ENCODE data around the gene AIFM2. TPM values are rescaled to one million over a fixed set of nuclear protein-coding genes. Genes with fewer than 3 reads are reported as not detected.
"Not testable (repeated sequence)": the region's sequence is repeated elsewhere in the genome, so short reads cannot be mapped to it uniquely, and the experiment has no call there.

AIFM2 gene
- total RNA-seq, 1 donor from 2014 or later = 14.7 TPM

GRCh38 chr10:70162892-70163201, 30.2 kb upstream of the AIFM2 start:
- Histone ChIP-seq H3K4me3 (ENCODE audit: low read depth, low read length) (no peak overlapping the region), H3K36me3 (ENCODE audit: control insufficient read depth, insufficient read depth, low read length) (peaks cover 9% of the 10 kb centered on the region), H3K27me3 (ENCODE audit: control insufficient read depth, insufficient read depth, low read length) (no peaks in the 10 kb centered on the region)
- no peak for DNase-seq (ENCODE audit: low read depth)
- no peak for TF ChIP-seq CTCF (IDR thresholded peaks at IDR 0.05; ENCODE audit: insufficient read depth, low read length, severe bottlenecking)
- FAIRE-seq = no peak

DNA sequence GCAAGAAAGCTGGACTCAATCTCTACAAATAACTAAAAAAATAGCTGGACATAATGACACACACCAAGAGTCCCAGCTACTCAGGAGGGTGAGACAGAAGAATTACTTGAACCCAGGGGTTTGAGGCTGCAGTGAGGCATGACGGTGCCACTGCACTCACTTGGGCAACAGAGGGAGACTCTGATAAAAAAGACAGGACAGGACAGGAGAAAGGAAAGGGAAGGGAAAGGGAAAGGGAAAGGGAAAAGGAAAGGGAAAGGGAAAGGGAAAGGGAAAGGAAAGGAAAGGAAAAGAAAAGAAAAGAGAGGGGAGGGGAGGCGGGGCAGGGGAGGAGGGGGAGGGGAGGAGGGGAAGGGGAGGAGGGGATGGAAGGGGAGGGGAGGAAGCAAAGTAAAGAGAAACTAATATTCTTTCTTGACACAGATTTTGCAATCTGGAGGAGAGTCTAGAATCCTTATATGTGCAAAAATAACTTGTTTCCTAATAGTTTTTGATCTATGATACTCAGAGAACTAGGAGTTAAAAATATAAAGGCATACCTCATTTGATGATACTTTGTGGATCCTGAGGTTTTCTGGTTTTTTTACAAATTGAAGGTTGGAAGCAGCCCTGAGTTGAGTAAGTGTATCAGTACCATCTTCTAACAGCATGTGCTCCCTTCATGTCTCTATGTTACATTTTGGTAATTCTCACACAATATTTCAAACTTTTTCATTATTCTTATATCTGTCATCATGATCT, 29.7 kb upstream of the AIFM2 start:
- FAIRE-seq (no peak), DNase-seq (ENCODE audit: low read depth) (no peak)
- H3K4me3 ChIP-seq (ENCODE audit: low read depth, low read length) = no peak overlapping the region
- H3K36me3 ChIP-seq (ENCODE audit: control insufficient read depth, insufficient read depth, low read length) = peaks cover 9% of the 10 kb centered on the region
- no peaks in the 10 kb centered on the region for H3K27me3 ChIP-seq (ENCODE audit: control insufficient read depth, insufficient read depth, low read length)
- no peak for TF ChIP-seq CTCF (IDR thresholded peaks at IDR 0.05; ENCODE audit: insufficient read depth, low read length, severe bottlenecking)

DNA sequence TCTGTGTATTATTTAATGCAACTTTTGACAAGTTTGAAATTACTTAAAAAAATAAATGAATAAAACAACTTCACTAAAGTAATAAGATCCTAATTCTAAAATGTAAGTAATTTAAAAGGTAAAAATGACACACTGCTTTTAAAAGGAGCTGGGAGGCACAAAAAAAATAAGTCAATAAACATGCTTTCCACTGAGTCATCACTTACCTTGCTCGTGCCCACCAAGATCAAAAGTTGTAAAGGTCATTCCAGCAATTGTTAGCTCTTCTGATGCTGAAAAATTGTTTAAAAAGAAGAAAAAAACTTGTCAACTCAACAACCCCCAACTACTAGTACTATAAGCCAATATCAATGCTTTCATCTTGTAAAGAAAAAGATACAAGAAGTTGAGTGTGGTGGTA, 28.2 kb upstream of the AIFM2 start:
- no peak for FAIRE-seq

GRCh38 chr10:70159366-70159765, 26.7 kb upstream of the AIFM2 start:
- peaks cover 15% of the 10 kb centered on the region for H3K36me3 ChIP-seq (ENCODE audit: control insufficient read depth, insufficient read depth, low read length)

More for the DNA sequence above, 28.2 kb upstream of the AIFM2 start:
- no peak for TF ChIP-seq CTCF (IDR thresholded peaks at IDR 0.05; ENCODE audit: insufficient read depth, low read length, severe bottlenecking)
- H3K36me3 ChIP-seq (ENCODE audit: control insufficient read depth, insufficient read depth, low read length) = peaks cover 16% of the 10 kb centered on the region
- H3K4me3 ChIP-seq (ENCODE audit: low read depth, low read length) = no peak overlapping the region
- no peaks in the 10 kb centered on the region for H3K27me3 ChIP-seq (ENCODE audit: control insufficient read depth, insufficient read depth, low read length)
- DNase-seq (ENCODE audit: low read depth) = no peak

DNA sequence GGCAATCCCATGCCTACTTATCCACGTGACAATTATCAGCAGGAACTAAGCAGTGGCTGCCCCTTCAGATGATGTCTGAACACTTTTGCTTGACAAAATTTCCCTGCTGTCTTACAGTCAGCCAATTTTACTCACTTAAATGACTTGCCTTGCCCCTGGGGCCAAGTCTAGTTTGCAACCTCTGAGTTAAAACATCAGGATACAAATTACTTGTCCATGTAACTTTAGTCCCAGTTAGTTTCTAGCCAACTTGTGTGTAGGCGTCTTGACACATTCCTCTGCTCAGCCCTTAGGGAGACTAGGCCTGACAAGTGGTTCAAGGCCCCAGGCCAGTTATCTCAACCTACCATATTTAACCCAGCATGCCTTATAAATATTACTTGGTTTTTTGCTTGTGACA, 25.5 kb upstream of the AIFM2 start:
- Histone ChIP-seq H3K36me3 (ENCODE audit: control insufficient read depth, insufficient read depth, low read length) (peaks cover 20% of the 10 kb centered on the region), H3K27me3 (ENCODE audit: control insufficient read depth, insufficient read depth, low read length) (no peaks in the 10 kb centered on the region), H3K4me3 (ENCODE audit: low read depth, low read length) (no peak overlapping the region)
- no peak for DNase-seq (ENCODE audit: low read depth)
- FAIRE-seq = no peak
- no peak for TF ChIP-seq CTCF (IDR thresholded peaks at IDR 0.05; ENCODE audit: insufficient read depth, low read length, severe bottlenecking)

More at GRCh38 chr10:70159366-70159765, 26.7 kb upstream of the AIFM2 start:
- H3K4me3 ChIP-seq (ENCODE audit: low read depth, low read length); DNase-seq (ENCODE audit: low read depth); H3K27me3 ChIP-seq (ENCODE audit: control insufficient read depth, insufficient read depth, low read length); FAIRE-seq: not testable (repeated sequence)

DNA sequence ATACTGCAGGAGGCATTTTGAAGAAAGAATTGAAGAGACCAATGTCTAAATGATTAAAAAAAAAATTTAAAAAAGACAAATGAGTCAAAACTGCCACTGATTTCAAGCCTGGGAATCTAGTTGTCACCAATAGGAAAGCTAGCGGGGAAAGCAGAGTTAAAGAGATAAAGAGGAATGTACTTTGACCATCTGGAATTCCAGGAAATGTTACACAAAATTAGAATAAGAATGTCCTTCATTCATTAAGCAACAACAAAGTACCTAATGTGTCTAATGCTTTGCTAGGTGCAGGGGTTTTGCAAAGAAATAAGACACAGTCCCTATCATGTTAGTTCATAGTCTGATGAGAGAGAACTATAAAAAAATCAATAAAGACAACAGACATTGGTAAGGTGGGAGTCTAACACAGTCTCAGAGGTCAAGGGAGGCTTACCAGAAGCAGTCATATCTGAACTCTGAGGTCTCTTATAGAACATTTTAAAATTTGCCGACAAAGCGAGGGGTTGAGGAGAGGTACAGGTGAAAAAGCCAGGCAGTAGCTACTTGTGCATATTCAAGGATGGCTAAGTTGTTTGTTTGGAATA, 22.7 kb upstream of the AIFM2 start:
- no peak for DNase-seq (ENCODE audit: low read depth)
- no peak for FAIRE-seq
- H3K36me3 ChIP-seq (ENCODE audit: control insufficient read depth, insufficient read depth, low read length) = peaks cover 23% of the 10 kb centered on the region
- TF ChIP-seq CTCF (IDR thresholded peaks at IDR 0.05; ENCODE audit: insufficient read depth, low read length, severe bottlenecking) = no peak
- H3K27me3 ChIP-seq (ENCODE audit: control insufficient read depth, insufficient read depth, low read length) = no peaks in the 10 kb centered on the region
- H3K4me3 ChIP-seq (ENCODE audit: low read depth, low read length) = no peak overlapping the region
